ENCODE measurements around the gene TBC1D2B.

TBC1D2B gene

DNA sequence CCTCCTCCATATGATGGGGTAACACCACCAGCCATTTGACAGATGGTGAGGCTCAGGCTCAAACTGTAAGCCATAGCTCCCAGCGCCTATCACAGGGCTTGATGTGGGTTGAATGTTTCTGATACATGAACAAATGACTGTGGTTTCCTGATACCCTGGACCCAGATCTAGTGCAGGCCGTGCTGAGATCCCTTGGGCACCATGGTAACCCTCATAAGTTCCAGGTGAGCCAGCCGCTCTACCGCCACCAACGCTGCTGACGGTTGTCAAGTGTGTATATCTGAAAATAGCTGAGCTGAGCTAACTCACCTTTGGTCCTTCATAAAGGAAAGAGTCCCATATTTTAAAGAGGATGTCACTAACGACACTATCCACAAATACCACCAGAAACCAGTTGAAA is 74.5 kb downstream of the TBC1D2B start:
- Histone ChIP-seq H3K27me3 (ENCODE audit: insufficient read depth, poor library complexity, severe bottlenecking) (no peaks in the 10 kb centered on the region), H3K4me3 (replicated peaks; ENCODE audit: insufficient read depth, low read length) (no peak overlapping the region), H3K27ac (replicated peaks) (no peak overlapping the region)
- TF ChIP-seq GABPA (IDR thresholded peaks at IDR 0.05; ENCODE audit: low read depth) = no peak
- TF ChIP-seq SPI1 (IDR thresholded peaks at IDR 0.05; ENCODE audit: borderline replicate concordance, low read depth) = no peak
- TF ChIP-seq, protein P1, sequence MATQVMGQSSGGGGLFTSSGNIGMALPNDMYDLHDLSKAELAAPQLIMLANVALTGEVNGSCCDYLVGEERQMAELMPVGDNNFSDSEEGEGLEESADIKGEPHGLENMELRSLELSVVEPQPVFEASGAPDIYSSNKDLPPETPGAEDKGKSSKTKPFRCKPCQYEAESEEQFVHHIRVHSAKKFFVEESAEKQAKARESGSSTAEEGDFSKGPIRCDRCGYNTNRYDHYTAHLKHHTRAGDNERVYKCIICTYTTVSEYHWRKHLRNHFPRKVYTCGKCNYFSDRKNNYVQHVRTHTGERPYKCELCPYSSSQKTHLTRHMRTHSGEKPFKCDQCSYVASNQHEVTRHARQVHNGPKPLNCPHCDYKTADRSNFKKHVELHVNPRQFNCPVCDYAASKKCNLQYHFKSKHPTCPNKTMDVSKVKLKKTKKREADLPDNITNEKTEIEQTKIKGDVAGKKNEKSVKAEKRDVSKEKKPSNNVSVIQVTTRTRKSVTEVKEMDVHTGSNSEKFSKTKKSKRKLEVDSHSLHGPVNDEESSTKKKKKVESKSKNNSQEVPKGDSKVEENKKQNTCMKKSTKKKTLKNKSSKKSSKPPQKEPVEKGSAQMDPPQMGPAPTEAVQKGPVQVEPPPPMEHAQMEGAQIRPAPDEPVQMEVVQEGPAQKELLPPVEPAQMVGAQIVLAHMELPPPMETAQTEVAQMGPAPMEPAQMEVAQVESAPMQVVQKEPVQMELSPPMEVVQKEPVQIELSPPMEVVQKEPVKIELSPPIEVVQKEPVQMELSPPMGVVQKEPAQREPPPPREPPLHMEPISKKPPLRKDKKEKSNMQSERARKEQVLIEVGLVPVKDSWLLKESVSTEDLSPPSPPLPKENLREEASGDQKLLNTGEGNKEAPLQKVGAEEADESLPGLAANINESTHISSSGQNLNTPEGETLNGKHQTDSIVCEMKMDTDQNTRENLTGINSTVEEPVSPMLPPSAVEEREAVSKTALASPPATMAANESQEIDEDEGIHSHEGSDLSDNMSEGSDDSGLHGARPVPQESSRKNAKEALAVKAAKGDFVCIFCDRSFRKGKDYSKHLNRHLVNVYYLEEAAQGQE (IDR thresholded peaks at IDR 0.05; ENCODE audit: insufficient replicate concordance, low read depth) = no peak
- no peak for TF ChIP-seq POLR2AphosphoS5 (IDR thresholded peaks at IDR 0.05; ENCODE audit: low read depth)
- TF ChIP-seq, protein P2, sequence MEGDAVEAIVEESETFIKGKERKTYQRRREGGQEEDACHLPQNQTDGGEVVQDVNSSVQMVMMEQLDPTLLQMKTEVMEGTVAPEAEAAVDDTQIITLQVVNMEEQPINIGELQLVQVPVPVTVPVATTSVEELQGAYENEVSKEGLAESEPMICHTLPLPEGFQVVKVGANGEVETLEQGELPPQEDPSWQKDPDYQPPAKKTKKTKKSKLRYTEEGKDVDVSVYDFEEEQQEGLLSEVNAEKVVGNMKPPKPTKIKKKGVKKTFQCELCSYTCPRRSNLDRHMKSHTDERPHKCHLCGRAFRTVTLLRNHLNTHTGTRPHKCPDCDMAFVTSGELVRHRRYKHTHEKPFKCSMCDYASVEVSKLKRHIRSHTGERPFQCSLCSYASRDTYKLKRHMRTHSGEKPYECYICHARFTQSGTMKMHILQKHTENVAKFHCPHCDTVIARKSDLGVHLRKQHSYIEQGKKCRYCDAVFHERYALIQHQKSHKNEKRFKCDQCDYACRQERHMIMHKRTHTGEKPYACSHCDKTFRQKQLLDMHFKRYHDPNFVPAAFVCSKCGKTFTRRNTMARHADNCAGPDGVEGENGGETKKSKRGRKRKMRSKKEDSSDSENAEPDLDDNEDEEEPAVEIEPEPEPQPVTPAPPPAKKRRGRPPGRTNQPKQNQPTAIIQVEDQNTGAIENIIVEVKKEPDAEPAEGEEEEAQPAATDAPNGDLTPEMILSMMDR (IDR thresholded peaks at IDR 0.05; ENCODE audit: insufficient read depth, low read length) = no peak
- no peak for DNase-seq (ENCODE audit: low read depth in 1 of 2, low spot score in 1 of 2)

DNA sequence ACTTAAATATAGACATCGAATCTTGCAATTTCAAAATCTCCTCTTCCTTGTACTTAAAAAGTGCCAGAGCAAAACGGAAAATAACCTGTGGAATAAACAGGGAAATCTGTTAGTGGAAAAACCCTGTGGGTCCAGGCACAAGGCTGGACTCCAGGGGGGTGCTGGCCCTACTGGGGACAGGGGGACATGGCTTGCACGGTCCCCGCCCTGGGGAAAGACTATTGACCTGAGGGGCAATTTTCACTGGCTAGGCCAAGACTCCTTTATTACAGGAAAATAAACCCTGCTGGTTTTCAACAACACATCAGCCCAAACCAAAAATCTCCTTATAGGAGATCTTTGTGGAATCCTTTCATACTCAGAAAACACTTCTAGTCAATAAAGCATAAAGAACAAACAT is 75.9 kb downstream of the TBC1D2B start:
- no peak for DNase-seq (ENCODE audit: low read depth in 1 of 2, low spot score in 1 of 2)
- H3K27me3 ChIP-seq (ENCODE audit: insufficient read depth, poor library complexity, severe bottlenecking) = no peaks in the 10 kb centered on the region
- no peak overlapping the region for H3K27ac ChIP-seq (replicated peaks)
- TF ChIP-seq, protein P2 (IDR thresholded peaks at IDR 0.05; ENCODE audit: insufficient read depth, low read length) = no peak
- TF ChIP-seq GABPA (IDR thresholded peaks at IDR 0.05; ENCODE audit: low read depth) = no peak
- no peak for TF ChIP-seq SPI1 (IDR thresholded peaks at IDR 0.05; ENCODE audit: borderline replicate concordance, low read depth)
- TF ChIP-seq POLR2AphosphoS5 (IDR thresholded peaks at IDR 0.05; ENCODE audit: low read depth) = no peak
- TF ChIP-seq, protein P1 (IDR thresholded peaks at IDR 0.05; ENCODE audit: insufficient replicate concordance, low read depth) = no peak
- no peak overlapping the region for H3K4me3 ChIP-seq (replicated peaks; ENCODE audit: insufficient read depth, low read length)

DNA sequence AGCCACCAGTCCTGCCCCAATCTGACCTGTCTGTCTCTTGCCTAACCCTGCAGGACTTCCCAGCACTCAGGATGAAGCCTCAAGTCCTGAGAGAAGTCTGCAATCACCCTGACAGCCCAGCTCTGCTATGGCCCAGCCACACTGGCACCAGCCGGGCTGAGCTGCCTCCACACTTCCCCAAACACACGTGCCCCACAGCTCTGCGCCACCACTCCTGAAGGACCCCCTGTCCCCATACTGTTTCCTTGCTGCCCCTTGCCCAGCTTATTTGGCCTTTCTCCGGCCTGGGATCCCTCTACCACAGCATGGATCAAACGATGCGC is 76.6 kb downstream of the TBC1D2B start:
- no peak overlapping the region for H3K4me3 ChIP-seq (replicated peaks; ENCODE audit: insufficient read depth, low read length)
- peak in 1 of 2 experiments; percentile 24 for DNase-seq (ENCODE audit: low read depth in 1 of 2, low spot score in 1 of 2)
- peak; percentile 29; the same call in 1 of the 2 replicates for TF ChIP-seq POLR2AphosphoS5 (IDR thresholded peaks at IDR 0.05; ENCODE audit: low read depth)
- TF ChIP-seq, protein P1 (IDR thresholded peaks at IDR 0.05; ENCODE audit: insufficient replicate concordance, low read depth) = no peak
- TF ChIP-seq SPI1 (IDR thresholded peaks at IDR 0.05; ENCODE audit: borderline replicate concordance, low read depth) = peak; percentile 40; the same call in 1 of the 2 replicates
- H3K27ac ChIP-seq (replicated peaks) = peak overlapping the region; percentile 14
- H3K27me3 ChIP-seq (ENCODE audit: insufficient read depth, poor library complexity, severe bottlenecking) = no peaks in the 10 kb centered on the region

Data from HL-60 (cell line).